Stimulated activated CD4-positive, alpha-beta T cell treated with anti-CD3 and anti-CD28 coated beads, Interleukin-1b, Interleukin-23, amount 100 ng/mL, for 1 hour (primary cell): ENCODE measurements around the gene TMEM38B.
A peak's percentile ranks its signal among the peaks of the same experiment; 100 is the strongest.
"Not testable (repeated sequence)": the region's sequence is repeated elsewhere in the genome, so short reads cannot be mapped to it uniquely, and the experiment has no call there.

Experiments used
- DNase-seq, 2 donors: peaks; one replicate each; pipeline ENCODE4 v3.0.0-alpha.2; 2020; ENCODE audit warnings: low read depth in 2 of 2

Gene TMEM38B

DNA sequence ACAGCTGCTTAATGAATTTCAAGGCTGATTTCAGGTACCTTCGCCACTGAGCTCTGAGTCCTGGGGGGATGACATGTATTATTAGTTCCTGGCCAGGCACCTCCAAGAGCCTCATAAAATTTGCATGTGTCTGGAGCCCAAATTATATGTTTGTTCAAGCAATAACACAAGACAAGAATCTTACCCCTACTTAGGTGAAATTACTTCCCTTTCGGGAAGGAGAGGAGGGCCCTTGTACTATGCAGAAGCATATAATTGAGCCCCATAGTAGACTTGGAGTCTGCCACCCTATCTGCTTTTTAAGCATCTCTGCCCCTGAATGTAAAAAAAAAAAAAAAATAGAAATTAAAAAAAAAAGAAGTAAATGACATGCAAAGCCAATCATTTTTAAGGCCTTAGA lies 13.0 kb upstream of the TMEM38B start:
- no peak for DNase-seq

DNA sequence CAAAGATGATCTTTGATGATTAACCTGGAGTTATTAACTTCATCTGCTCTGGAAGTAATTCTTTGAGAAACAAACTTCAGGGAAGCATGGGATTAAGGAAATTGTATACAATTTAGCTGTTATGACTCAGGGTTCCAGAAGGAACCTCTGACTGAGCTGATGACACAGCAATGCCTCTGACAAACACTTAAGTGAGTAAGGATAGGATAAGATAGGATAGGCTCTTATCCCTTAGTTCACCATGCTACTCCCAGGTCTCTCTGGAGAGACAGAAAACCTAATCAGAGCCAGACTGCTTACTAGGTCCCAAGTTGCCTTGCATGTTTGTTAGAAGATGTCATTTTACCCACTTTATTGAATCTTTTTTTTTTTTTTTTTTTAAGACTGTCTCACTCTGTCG lies 12.6 kb upstream of the TMEM38B start:
- DNase-seq = no peak

DNA sequence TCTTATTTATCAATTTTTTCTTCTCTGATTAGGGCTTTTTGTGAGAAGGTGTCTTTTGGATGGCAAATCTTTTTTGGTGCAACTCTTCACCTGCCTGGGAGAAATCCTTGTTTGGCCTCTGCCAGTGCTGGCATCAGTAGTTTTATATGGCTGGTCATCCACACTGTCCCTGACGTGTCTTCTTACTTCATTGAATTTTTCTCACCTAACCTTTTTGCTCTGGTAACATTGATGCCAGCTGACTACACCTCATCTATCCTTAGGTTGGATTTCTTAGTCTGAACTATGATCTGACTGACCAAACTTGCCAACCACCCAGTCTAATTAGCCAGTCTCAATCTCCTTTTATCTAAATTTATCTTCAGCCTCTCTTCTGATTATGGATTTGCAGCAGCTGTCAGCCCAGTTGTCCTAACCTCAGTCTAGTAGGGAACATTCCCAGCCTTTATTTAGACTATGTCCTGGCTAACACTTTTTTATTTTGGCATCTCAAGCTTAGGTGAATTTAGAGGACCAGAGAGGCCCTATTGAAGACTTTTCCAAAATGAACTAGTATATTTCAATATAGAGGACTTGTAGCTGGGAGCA lies 10.6 kb upstream of the TMEM38B start:
- no peak for DNase-seq

DNA sequence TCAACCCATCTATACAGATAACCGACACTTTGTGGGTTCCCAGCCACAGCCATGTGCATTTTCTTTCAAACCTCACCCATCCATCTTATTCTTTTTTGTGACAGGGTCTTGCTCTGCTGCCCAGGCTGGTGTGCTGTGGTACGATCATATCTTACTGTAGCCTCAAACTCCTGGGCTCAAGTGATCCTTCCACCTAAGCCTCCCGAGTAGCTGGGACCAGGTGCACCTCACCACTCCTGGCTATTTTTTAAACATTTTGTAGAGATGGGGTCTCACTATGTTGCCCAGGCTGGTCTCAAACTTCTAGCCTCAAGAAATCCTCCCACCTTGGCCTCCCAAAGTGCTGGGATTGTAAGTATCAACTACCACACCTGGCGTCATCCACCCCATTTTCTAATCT lies 7.4 kb upstream of the TMEM38B start:
- DNase-seq = no peak

DNA sequence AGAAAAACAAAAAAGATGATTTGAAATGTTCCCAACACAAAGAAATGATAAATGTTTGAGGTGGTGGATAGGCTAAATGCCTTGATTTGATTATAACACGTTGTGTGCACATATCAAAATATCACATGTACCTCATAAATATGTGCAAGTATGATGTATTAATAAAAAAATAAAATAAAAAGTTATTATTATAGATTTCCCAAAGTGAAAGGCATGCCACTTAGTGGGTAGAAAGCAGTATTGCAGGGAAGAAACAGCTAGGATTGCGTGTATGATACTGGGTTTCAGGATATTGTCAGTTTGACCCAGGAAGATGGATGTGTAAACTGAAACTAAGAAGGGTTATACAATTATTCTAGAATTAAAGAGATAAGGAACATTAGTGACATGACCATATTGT lies 3.6 kb upstream of the TMEM38B start:
- DNase-seq = no peak

DNA sequence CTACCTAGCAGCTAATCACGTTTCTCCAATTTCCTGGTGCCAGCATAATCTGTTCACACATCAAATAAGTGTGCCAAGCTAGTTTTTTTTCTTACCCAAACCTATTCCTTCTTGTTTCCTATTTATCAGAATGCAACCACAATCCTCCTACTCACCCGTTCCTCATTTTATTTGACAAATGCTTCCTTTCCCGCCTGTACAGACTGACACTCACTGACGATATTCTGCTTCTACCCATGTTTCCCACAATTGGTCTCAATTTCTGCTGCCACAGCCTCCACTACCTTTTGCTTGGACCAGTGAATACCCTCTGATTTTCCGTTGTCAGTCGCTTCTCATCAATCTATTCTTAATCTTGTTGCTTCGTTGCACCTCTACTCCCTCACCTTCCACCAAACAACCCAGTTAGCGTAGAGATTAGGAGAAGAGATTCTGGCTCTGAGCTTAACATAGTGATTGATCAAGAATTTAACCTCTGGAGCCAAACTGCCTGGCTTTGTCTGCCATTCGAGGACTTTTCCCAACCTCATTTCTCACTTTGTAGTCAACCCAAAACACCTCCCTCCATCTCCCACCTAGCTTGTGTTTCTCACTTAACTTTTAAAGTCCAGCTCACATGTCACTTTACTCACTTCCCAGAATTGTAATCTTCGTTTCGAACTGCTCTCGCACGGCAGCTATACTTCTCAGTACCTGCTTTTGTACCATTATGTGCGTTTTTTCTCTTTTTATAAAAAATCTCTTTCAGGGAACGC lies 729 bp upstream of the TMEM38B start:
- no peak for DNase-seq

DNA sequence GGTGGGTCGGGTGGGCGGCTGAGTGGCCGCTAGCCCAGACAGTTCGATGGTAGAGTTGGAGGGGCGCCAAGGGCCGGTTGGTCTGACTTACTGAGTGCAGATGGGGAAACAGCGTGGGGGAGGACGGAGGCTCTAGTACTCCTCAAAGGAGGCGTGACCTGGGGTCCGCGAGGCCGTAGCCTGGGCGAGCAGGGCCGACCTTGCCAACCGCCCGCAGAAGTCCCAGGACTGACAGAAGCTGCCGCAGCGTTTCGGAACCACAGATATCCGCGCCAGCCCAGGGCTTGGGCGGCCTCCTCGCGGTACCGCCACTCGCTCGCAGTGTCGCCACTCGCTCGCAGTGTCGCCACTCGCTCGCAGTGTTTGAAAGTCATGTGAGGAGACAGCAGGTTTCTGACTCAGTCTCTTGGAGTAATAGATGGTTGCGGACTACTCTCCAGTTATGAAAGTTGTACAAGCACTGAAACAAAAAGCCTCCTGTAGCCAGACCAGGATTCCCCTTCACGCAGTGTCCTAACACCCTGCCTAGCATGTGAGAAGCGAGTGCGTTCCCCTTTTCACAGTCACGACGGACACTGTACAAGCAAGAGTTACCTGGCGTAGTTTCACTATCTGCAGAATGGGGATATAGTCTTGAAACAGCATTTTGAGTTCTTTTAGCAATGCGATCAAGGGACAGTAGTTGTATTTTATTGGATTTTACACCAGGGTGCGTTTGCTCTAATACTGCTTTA lies 674 bp downstream of the TMEM38B start:
- DNase-seq = peak in 1 of 2 donors; percentile 13

DNA sequence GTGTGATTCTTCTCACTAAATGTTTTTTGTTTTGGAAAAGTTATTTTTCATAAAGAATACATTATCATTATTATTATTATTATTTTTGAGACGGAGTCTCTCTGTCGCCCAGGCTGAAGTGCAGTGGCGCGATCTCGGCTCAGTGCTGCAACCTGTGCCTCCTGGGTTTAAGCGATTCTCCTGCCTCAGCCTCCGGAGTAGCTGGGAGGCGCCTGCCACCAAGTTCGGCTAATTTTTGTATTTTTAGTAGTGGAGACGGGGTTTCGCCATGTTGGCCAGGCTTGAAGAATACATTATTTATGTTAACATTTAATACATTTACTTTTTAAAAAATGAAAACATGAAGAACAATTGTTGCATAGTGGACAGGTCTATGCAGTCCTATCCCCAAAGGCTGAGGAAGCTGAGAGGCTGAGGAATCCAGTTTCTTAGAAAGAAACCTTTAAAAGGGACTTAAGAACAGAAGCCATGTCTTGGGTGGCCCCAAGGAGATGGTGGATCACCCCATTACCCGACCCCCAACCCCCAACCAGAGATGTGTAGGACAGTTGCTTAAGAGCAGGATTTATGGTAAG lies 2.0 kb downstream of the TMEM38B start:
- no peak for DNase-seq

DNA sequence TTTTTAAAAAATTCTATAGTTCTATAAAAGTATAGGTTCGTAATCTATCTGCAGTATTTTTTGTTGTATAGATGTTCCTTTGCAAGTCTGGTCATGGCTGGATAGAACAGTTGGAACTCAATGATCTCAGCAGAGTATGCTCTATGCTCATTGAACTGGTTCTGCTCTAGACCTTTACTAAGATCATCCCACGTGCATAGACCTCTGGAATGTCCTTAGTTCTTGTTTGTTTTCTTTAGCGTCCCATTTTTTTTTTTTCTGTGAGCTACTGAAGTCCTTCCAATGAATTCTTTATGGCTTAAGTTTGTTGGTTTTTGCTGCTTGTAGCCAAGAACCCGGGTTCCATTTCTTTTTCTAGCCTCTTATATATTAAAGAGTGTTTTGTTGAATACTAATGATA lies 3.5 kb downstream of the TMEM38B start:
- no peak for DNase-seq

DNA sequence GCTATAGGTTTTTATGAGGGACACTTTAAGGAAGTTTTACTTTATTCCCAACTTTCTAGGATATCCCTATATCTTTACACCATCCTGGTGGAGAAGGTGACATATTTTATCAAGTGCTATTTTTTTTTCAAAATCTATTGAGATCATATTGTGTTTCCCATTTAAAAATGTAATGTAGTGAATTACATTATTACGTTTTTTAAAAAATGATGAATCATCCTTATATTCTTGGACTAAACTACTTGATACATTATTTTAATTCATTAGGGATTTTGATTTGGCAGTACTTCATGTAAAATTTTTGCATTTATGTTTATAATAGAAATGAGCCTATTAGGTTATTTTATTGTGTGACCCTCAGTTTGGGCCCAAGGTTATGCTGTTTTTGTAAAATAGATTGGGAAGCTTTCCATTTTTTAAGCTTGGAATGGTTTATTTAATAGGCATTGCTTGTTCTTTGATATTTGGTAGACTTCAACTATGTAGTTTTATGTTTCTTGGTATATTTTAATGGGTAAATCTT lies 4.1 kb downstream of the TMEM38B start:
- DNase-seq = no peak

DNA sequence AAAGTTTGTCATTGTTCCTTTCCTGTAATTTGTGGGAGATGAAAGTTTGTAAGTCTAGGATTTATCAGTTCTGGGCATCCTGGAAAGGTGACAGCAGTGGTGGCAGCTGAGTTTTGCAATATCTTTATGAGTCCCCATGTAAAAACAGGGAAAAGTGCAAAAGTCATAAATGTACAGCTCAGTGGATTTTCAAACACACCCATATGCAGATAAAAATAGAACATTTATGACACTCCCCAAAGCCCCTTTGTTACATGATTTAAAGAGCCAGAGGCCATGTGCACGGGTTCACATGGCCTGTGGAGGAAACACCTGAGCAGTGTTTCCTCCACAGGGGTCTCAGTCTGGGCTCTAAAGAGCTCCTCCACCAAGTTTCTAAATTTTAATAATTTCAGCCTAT lies 6.3 kb downstream of the TMEM38B start:
- DNase-seq = no peak

DNA sequence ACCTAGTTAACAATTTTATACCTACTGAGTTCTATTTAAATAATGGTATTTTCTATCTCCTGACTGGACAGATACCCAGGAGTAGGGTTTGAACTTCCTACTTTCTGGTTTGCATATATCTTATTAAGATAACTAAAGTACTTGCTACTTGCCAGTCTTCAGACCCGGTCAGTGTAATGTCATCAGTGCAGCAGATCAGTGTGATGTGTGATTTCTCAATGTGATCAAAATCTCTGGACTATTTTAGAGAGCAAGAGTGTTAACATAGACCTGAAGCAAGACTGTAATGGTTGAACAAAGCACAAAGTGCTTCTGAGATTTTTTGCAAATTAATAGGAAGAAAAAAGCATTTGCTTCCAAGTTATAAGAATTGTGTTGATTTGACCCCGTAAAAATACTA lies 6.8 kb downstream of the TMEM38B start:
- DNase-seq = no peak

DNA sequence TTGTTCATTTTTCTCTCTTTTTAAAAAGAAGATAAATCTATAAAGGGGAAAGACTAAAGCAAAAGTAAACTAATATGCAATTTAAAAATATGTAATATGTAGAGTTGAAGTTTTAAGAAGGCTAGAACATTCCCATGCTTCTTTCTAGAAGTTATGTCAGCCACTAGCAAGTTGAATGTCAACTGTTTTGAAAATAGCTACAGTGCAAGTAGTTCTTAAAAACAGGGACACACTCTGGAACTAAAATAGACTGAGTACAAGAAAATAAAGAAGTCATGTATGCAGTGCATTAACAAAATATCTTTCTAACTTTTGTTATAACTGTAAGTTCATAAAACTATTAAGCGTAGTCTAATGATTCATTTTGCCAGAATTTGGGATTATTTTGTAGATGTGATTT lies 7.9 kb downstream of the TMEM38B start:
- DNase-seq = no peak

DNA sequence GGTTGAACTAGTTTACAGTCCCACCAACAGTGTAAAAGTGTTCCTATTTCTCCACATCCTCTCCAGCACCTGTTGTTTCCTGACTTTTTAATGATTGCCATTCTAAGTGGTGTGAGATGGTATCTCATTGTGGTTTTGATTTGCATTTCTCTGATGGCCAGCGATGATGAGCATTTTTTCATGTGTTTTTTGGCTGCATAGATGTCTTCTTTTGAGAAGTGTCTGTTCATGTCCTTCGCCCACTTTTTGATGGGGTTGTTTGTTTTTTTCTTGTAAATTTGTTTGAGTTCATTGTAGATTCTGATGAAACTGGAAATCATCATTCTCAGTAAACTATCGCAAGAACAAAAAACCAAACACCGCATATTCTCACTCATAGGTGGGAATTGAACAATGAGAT lies 9.3 kb downstream of the TMEM38B start:
- DNase-seq = not testable (repeated sequence)

DNA sequence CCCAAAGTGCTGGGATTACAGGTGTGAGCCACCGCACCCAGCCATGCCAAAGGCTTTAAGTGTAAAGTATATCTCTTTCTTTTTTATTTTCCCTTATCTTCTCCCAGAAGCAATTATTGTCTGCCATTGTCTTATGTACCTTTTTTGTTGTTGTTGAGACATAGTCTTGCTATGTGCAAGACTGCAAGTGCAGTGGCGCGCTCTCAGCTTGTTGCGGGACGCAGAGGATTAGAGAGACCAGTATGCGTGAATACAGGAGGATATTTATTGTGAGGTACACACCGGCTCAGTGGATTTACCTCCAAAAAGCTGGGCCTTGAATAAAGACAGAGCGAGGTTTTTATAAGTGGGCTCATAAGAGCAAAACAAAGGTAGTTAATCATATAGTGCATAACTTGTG lies 11.8 kb downstream of the TMEM38B start:
- DNase-seq = no peak

DNA sequence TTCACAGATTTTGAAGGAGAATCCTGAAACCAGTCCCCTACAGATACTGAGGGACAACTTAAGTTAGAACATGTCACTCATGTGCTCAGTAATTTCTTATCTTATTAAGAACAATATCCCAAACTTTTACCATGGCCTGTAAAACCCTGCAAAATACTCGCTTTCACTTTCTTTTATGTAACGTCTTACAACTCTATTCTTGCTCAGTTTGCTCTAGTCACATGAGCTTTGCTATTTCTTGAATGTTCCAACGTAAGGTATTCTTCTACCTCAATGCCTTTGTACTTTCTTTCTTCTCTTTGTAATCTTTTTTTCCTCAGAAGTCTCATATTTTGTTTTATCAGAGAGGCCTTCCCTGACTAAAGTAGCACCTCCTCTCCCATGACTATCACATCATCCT lies 14.1 kb downstream of the TMEM38B start:
- DNase-seq = no peak

DNA sequence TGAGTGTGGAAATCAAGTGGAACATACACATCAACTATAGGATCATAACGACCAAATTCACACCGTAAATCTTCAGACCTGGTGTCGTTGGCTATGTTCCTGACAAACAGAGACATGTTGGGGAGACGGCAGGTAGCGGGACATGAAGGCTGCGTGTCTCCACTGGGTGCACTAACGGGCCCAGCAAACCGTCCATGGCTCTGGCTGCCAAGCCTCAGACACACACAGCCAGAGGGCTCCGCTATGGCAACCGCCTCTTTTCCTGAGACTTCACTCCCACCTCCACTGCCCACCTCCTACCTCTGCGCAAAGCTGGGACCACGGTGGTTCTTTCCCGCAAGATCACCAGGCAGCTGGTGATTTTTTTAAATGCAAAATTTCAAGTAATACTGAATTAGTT lies 16.3 kb downstream of the TMEM38B start:
- DNase-seq = no peak

DNA sequence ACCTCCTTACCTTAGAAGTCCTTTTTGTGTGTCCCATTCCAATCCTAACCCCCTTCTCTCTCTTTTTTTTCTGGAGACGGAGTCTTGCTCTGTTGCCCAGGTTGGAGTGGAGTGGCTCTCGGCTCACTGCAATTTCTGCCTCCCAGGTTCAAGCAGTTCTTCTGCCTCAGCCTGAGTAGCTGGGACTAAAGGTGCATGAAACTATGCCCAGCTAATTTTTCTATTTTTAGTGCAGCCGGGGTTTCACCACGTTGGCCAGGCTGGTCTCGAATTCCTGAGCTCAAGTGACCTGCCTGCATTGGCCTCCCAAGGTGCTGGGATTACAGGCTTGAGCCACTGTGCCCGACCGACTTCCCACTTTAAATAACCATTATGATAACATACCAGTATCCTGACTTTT lies 17.5 kb downstream of the TMEM38B start:
- DNase-seq = no peak

DNA sequence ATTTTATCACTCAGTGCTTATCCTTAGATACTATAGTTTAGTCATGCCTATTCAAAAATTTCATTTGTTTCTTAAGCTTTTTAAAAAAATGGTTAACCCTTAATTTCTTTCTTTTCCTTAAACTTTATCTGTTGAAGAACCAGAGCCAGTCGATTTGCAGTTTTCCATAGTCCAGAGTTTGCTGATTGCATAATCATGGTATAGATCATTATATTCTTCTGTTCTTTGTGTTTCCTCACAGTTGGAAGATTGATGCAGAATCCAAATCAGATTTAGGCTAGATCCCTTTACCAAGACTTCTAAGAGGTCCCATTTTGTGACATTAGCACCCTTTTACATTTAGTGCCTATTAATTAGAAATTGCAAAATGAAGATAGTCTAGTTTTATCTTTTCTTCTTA lies 18.0 kb downstream of the TMEM38B start:
- no peak for DNase-seq

DNA sequence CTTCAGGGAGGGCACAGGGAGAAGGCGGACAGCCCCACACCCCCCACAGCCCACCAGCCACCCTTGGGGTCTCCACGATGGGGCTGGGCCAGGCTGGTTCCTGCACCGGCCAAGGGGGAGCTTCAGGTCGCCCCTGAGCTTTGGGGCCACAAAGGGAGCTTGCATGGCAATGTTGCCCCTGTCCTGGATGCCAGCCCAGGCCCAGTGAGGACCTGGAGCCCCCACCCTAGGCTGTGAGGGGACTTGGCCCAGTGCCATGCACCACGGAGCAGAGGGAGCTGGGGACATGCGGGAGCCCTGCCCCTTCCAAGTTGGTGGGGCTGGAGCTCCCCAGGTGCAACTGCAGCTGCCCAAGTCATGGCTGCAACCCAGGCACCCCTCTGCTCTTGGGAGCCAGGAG lies 18.4 kb downstream of the TMEM38B start:
- no peak for DNase-seq

DNA sequence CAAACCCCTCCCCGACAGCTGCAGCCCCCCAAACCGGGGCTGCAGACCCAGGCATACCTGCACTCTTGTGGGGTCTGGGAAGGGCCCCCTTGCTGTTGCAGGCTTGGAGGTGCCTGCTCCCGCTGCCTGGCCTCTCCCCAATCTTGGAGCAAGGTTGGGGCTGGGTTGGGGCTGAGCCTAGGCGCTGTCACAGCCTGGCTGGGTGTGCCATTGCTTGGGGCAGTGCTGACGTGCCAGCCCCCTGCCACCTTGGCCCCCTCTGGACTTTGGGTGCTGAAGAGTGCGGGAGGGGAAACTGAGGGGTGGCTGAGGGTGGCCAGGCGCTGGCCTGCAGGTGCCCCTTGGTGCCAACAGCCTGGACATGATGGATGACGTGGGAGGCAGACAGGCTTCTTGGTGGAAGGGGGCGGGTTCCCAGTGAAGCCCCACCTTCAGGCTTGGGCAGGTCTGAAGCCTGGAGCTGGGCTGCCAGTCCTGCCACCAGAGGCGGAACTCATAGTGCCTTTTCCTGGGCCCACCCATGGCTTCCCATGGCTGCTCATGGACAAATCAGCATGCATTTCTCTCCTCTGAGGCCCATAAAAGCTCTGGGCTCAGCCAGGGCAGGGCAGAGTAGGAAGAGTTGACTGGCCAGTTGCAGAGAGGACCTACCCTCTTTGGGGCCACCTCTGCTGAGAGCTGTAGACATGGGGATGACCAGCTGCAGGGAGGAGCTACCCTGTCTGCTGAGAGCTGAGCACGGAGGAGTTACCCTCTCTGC lies 19.1 kb downstream of the TMEM38B start:
- DNase-seq = no peak

DNA sequence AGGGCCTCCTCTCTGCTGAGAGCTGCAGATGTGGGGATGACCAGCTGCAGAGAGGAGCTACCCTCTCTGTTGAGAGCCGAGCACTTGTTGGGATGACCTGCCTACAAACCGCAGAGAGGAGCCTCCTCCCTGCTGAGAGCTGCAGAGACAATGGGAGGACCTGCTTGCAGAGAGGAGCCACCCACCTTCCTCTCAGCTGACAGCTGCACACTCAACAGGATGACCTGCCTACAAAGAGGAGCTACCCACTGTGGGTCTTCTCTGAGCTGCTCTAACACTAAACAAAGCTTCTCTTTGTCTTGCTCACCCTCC lies 19.6 kb downstream of the TMEM38B start:
- DNase-seq = no peak
